Measurements from ENCODE around the gene BBS9. TPM values are rescaled to one million over a fixed set of nuclear protein-coding genes. Genes with fewer than 3 reads are reported as not detected.

The BBS9 gene
- total and polyA plus RNA-seq, 2 donors (not counting 1 experiment from before 2014, with no cell fraction given): 8.4 to 45.2 TPM

- intact Hi-C loops (cut with micrococcal nuclease): no loop called here
- no peaks in the 10 kb centered on the region for H3K27me3 Mint-ChIP-seq
- no peaks in the 10 kb centered on the region for H3K9me3 ChIP-seq (ENCODE audit: control extremely low read depth in 1 of 3, control insufficient read depth in 2 of 3, insufficient read depth in 1 of 3, low read length in 2 of 3)
- H3K9me3 Mint-ChIP-seq (ENCODE audit: insufficient read depth): no peaks in the 10 kb centered on the region
- no peak overlapping the region for H3K4me2 ChIP-seq (replicated peaks; ENCODE audit: low read depth, low read length, poor library complexity, severe bottlenecking)
- H3K9ac ChIP-seq (ENCODE audit: low read length): no peak overlapping the region
- H3K79me2 ChIP-seq (ENCODE audit: control insufficient read depth, insufficient read depth, low read length): no peaks in the 10 kb centered on the region
- H3K4me1 ChIP-seq (ENCODE audit: control insufficient read depth in 2 of 2, insufficient read depth in 2 of 2, low read length in 2 of 2): no peaks in the 10 kb centered on the region
- DNase-seq (no peak), ATAC-seq (ENCODE audit: low read depth) (no peak)
- H3K27ac ChIP-seq (ENCODE audit: low read length in 2 of 2): no peak overlapping the region
- H2AFZ ChIP-seq (ENCODE audit: insufficient read depth, low read depth, low read length, poor library complexity, severe bottlenecking): no peak overlapping the region
- H3K27me3 ChIP-seq (replicated peaks in 1 of 4; ENCODE audit: control extremely low read depth in 1 of 4, control insufficient read depth in 3 of 4, insufficient read depth in 4 of 4, low read length in 3 of 4): no peaks in the 10 kb centered on the region
- no peak overlapping the region for H3K4me3 ChIP-seq (ENCODE audit: control extremely low read depth in 1 of 5, extremely low read depth in 1 of 5, insufficient read depth in 1 of 5, low read depth in 2 of 5, low read length in 4 of 5)
- CTCF ChIA-PET: no interaction called here
- no peaks in the 10 kb centered on the region for H3K4me1 Mint-ChIP-seq
- H3K4me3 Mint-ChIP-seq: no peak overlapping the region
- H3K27ac Mint-ChIP-seq: no peak overlapping the region
- TF ChIP-seq CTCF (IDR thresholded peaks at IDR 0.05): no peak
- TF ChIP-seq EZH2 (IDR thresholded peaks at IDR 0.05; ENCODE audit: borderline replicate concordance, insufficient read depth, low read depth, low read length, poor library complexity, severe bottlenecking): no peak
- WGBS (ENCODE audit: insufficient coverage): no CpG with 5 or more reads among the region's 1 CpG
- POLR2A ChIA-PET: no interaction called here
- H3K36me3 ChIP-seq (replicated peaks in 1 of 2; ENCODE audit: control extremely low read depth in 1 of 2, control insufficient read depth in 1 of 2, extremely low read depth in 1 of 2, insufficient read depth in 2 of 2, low read length in 1 of 2): no peaks in the 10 kb centered on the region
- no peaks in the 10 kb centered on the region for H4K20me1 ChIP-seq (ENCODE audit: control insufficient read depth, insufficient read depth, low read length, poor library complexity, severe bottlenecking)
Observed at GRCh38 chr7:33355386-33355785, 226.0 kb downstream of the BBS9 start.

- Histone ChIP-seq H3K4me1 (ENCODE audit: control insufficient read depth in 2 of 2, insufficient read depth in 2 of 2, low read length in 2 of 2) (no peaks in the 10 kb centered on the region), H3K9ac (ENCODE audit: low read length) (no peak overlapping the region), H3K4me2 (replicated peaks; ENCODE audit: low read depth, low read length, poor library complexity, severe bottlenecking) (no peak overlapping the region), H3K79me2 (ENCODE audit: control insufficient read depth, insufficient read depth, low read length) (no peaks in the 10 kb centered on the region), H3K27ac (ENCODE audit: low read length in 2 of 2) (no peak overlapping the region), H3K36me3 (replicated peaks in 1 of 2; ENCODE audit: control extremely low read depth in 1 of 2, control insufficient read depth in 1 of 2, extremely low read depth in 1 of 2, insufficient read depth in 2 of 2, low read length in 1 of 2) (no peaks in the 10 kb centered on the region), H4K20me1 (ENCODE audit: control insufficient read depth, insufficient read depth, low read length, poor library complexity, severe bottlenecking) (no peaks in the 10 kb centered on the region), H3K4me3 (ENCODE audit: control extremely low read depth in 1 of 5, extremely low read depth in 1 of 5, insufficient read depth in 1 of 5, low read depth in 2 of 5, low read length in 4 of 5) (no peak overlapping the region), H3K27me3 (replicated peaks in 1 of 4; ENCODE audit: control extremely low read depth in 1 of 4, control insufficient read depth in 3 of 4, insufficient read depth in 4 of 4, low read length in 3 of 4) (no peaks in the 10 kb centered on the region), H2AFZ (ENCODE audit: insufficient read depth, low read depth, low read length, poor library complexity, severe bottlenecking) (no peak overlapping the region), H3K9me3 (ENCODE audit: control extremely low read depth in 1 of 3, control insufficient read depth in 2 of 3, insufficient read depth in 1 of 3, low read length in 2 of 3) (no peaks in the 10 kb centered on the region)
- H3K27me3 Mint-ChIP-seq: no peaks in the 10 kb centered on the region
- ATAC-seq (ENCODE audit: low read depth) (no peak), DNase-seq (no peak)
- no peak overlapping the region for H3K4me3 Mint-ChIP-seq
- H3K9me3 Mint-ChIP-seq (ENCODE audit: insufficient read depth): no peaks in the 10 kb centered on the region
- TF ChIP-seq EZH2 (IDR thresholded peaks at IDR 0.05; ENCODE audit: borderline replicate concordance, insufficient read depth, low read depth, low read length, poor library complexity, severe bottlenecking): no peak
- no peak for TF ChIP-seq CTCF (IDR thresholded peaks at IDR 0.05)
- no peak overlapping the region for H3K27ac Mint-ChIP-seq
- WGBS (ENCODE audit: insufficient coverage): no CpG with 5 or more reads among the region's 2 CpGs
- intact Hi-C loops (cut with micrococcal nuclease): no loop called here
- ChIA-PET CTCF (interaction anchor here (1.1 kb wide), 1 partner anchor 14 kb away, joined by 3 read pairs; no protein-coding TSS in a partner anchor), POLR2A (no interaction called here)
- H3K4me1 Mint-ChIP-seq: no peaks in the 10 kb centered on the region
Observed at GRCh38 chr7:33356336-33356735, 227.0 kb downstream of the BBS9 start.

All from B cell (primary cell).